ENCODE measurements around the gene DIPK1C.

DIPK1C gene

DNA sequence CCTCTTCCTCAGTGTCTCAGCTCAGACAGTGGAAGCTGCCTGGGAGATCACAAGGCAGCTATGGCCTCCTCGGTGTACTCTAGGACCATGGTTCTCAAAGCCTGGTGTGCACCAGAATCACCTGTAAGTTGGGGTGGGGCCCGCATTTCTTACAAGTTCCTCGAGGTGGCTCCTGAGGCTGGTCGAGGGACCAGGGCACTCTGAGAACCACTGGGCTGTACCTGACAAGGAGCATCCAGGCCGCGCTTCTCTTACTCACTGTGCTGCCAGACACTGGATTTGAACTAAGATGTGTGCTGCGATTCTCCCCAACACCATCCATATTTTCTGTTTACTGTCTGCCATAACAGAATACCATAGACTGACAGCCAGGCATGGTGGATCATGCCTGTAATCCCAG, 59.5 kb downstream of the DIPK1C start:
- DNase-seq (ENCODE audit: low read depth): no peak
- no peak overlapping the region for H3K4me3 ChIP-seq (ENCODE audit: low read depth, low read length)

- no peak overlapping the region for H3K4me3 ChIP-seq (ENCODE audit: low read depth, low read length)
- no peak for DNase-seq (ENCODE audit: low read depth)
Measured at GRCh38 chr18:74396171-74397169, 60.6 kb downstream of the DIPK1C start.

- DNase-seq (ENCODE audit: low read depth): no peak
- H3K4me3 ChIP-seq (ENCODE audit: low read depth, low read length): no peak overlapping the region
Measured at GRCh38 chr18:74395648-74396154, 61.4 kb downstream of the DIPK1C start.

DNA sequence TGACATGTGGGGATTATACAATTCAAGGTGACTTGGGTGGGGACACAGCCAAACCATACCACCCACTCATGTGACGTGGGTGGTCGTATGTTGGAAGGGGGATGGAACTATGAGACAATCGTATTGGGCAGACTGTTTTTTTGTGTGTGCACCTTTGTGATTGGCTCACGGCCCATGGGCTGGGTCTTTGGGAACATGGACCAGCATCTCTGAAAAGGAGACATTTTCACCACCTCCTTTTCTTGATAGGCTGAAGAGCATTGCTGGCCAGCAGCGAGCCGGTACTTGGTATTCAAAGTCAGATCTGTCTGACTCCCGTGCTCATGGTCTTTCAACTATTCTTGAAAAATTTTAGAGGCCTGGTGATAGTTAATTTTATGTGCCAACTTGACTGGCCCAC, 62.1 kb downstream of the DIPK1C start:
- DNase-seq (ENCODE audit: low read depth): no peak
- no peak overlapping the region for H3K4me3 ChIP-seq (ENCODE audit: low read depth, low read length)

DNA sequence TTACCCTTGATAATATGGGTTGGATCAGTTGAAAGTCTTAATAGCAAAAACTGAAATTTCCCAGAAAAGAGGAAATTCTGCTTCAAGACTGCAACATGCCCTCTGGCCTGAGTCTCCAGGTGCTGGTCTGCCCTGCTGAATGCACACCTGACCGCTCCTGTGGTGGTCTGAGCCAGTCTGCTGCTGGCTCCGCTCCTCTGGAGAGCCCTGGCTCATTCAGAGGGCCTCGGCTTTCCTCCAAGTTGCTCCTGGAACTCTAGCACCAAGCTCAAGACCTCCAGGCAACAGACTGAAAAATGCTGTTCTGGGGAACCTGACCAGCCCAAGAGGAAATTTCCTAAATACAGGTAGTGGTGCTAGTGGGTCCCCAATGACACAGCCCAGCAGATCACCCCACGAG, 64.8 kb downstream of the DIPK1C start:
- no peak for DNase-seq (ENCODE audit: low read depth)
- H3K4me3 ChIP-seq (ENCODE audit: low read depth, low read length): no peak overlapping the region

DNA sequence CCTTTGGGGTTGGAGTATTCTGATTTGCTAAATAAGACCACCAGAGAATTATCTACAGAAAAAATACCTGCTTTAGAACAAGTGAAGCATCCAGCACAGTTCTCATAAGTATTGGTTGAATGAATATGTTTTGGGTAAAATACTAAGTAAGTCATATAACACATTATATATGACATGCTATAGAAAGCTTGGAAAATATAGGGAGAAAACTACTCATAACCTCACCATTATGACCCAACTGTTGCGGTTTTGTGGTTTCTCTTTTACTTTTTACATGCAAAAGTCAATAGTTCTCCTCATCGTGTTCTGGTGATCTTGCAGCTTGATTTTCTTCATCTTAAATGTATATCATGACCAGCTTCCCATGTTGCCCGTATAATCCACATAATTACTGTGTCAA, 66.2 kb downstream of the DIPK1C start:
- DNase-seq (ENCODE audit: low read depth): no peak
- no peak overlapping the region for H3K4me3 ChIP-seq (ENCODE audit: low read depth, low read length)

- DNase-seq (ENCODE audit: low read depth): no peak
Measured at GRCh38 chr18:74389991-74390390, 67.1 kb downstream of the DIPK1C start.

GRCh38 chr18:74389171-74389927, 67.8 kb downstream of the DIPK1C start:
- no peak for DNase-seq (ENCODE audit: low read depth)
- no peak overlapping the region for H3K4me3 ChIP-seq (ENCODE audit: low read depth, low read length)

More at GRCh38 chr18:74389991-74390390, 67.1 kb downstream of the DIPK1C start:
- H3K4me3 ChIP-seq (ENCODE audit: low read depth, low read length): no peak overlapping the region

- no peak for DNase-seq (ENCODE audit: low read depth)
- H3K4me3 ChIP-seq (ENCODE audit: low read depth, low read length): no peak overlapping the region
Measured at GRCh38 chr18:74388227-74388626, 68.9 kb downstream of the DIPK1C start.

DNA sequence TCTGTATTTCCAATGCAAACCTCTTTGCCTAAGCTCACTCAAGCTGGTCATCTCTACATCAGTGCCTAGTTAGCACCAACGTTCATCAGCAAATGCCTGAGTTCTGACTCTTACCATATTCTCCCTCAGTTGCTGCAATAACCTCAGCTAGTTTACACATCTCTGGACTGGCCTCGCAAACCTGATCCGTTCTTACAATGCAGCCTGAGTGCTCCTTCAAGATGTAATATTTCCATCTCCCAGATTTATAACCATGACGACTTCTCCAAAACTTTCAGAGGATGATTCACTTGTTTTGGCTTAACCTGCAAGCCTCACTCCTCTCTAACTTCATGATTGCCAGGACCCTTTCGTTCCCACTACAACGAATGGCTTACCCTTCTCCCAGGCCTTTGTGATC, 69.7 kb downstream of the DIPK1C start:
- no peak for DNase-seq (ENCODE audit: low read depth)
- no peak overlapping the region for H3K4me3 ChIP-seq (ENCODE audit: low read depth, low read length)

Measured in skeletal muscle cell (primary cell).